HepG2 (cell line): Measurements from ENCODE around the gene TBCD. TPM values are rescaled to one million over a fixed set of nuclear protein-coding genes. Genes with fewer than 3 reads are reported as not detected.
A peak's percentile ranks its signal among the peaks of the same experiment; 100 is the strongest.

Experiments
- ATF7-NPFF ChIP-seq: sonication (generic); formaldehyde crosslinking; IDR thresholded peaks from 2 replicates; pipeline ENCODE4 v1.8.1; 2023; ENCODE audit warnings: mild to moderate bottlenecking, low read depth, missing genetic modification reagents, moderate library complexity
- EHMT2 ChIP-seq: fragments of 200-600 bp; sonication (generic); IDR thresholded peaks from 2 replicates; pipeline ENCODE4 v1.7.0; 2017; ENCODE audit warnings: antibody characterized with exemption, low read depth, low read length, borderline replicate concordance
- IRX3 ChIP-seq: sonication (generic); formaldehyde crosslinking; IDR thresholded peaks from 2 replicates; pipeline ENCODE4 v1.8.1; 2023; ENCODE audit warnings: mild to moderate bottlenecking, low read depth, missing genetic modification reagents, borderline replicate concordance
- KAT8 ChIP-seq: IDR thresholded peaks from 2 replicates; pipeline ENCODE4 v1.6.1; 2016; ENCODE audit warnings: missing genetic modification reagents, missing compliant biosample characterization
- MED13 ChIP-seq: sonication (generic); formaldehyde crosslinking; IDR thresholded peaks from 2 replicates; pipeline ENCODE4 v1.5.0; 2020; ENCODE audit warnings: missing genetic modification reagents
- MTA3 ChIP-seq: sonication (generic); formaldehyde crosslinking; IDR thresholded peaks from 2 replicates; pipeline ENCODE4 v1.4.0; 2020; ENCODE audit warnings: missing genetic modification reagents
- NR2C2 ChIP-seq: sonication (generic); formaldehyde crosslinking; IDR thresholded peaks from 2 replicates; pipeline ENCODE4 v1.4.0; 2020; ENCODE audit warnings: missing genetic modification reagents, mild to moderate bottlenecking, moderate library complexity, borderline replicate concordance
- RARA ChIP-seq: IDR thresholded peaks from 2 replicates; pipeline ENCODE4 v1.6.1; 2016; ENCODE audit warnings: missing genetic modification reagents, missing compliant biosample characterization
- SMAD9 ChIP-seq: sonication (generic); formaldehyde crosslinking; IDR thresholded peaks from 2 replicates; pipeline ENCODE4 v1.5.1; 2020; ENCODE audit warnings: mild to moderate bottlenecking, missing genetic modification reagents
- SNAI1 ChIP-seq: sonication (generic); formaldehyde crosslinking; IDR thresholded peaks from 2 replicates; pipeline ENCODE4 v1.5.0; 2020; ENCODE audit warnings: mild to moderate bottlenecking, missing genetic modification reagents, borderline replicate concordance
- TRIM24 ChIP-seq: sonication (generic); formaldehyde crosslinking; IDR thresholded peaks from 2 replicates; pipeline ENCODE4 v1.8.0; 2022; ENCODE audit warnings: mild to moderate bottlenecking, missing genetic modification reagents
- XRCC5 ChIP-seq: fragments of 200-400 bp; formaldehyde crosslinking; optimal IDR thresholded peaks from 2 replicates; pipeline ENCODE3; 2017; ENCODE audit warnings: mild to moderate bottlenecking, low read length
- YEATS4 ChIP-seq: sonication (generic); formaldehyde crosslinking; IDR thresholded peaks from 2 replicates; pipeline ENCODE4 v1.4.0; 2020; ENCODE audit warnings: missing genetic modification reagents, borderline replicate concordance
- ZFAT ChIP-seq: sonication (generic); formaldehyde crosslinking; conservative IDR thresholded peaks from 2 replicates; pipeline ENCODE4 v1.8.1; 2023; ENCODE audit warnings: missing genetic modification reagents, inconsistent platforms
- ZFY ChIP-seq: sonication (generic); formaldehyde crosslinking; IDR thresholded peaks from 2 replicates; pipeline ENCODE4 v1.4.0; 2020; ENCODE audit warnings: missing genetic modification reagents
- ZNF101 ChIP-seq: sonication (generic); formaldehyde crosslinking; IDR thresholded peaks from 2 replicates; pipeline ENCODE4 v1.4.0; 2020; ENCODE audit warnings: mild to moderate bottlenecking, low read depth, missing genetic modification reagents, borderline replicate concordance
- ZNF460 ChIP-seq: sonication (generic); formaldehyde crosslinking; IDR thresholded peaks from 2 replicates; pipeline ENCODE4 v1.5.1; 2020; ENCODE audit warnings: missing genetic modification reagents, mild to moderate bottlenecking, borderline replicate concordance
- ZNF484 ChIP-seq: sonication (generic); formaldehyde crosslinking; IDR thresholded peaks from 2 replicates; pipeline ENCODE4 v1.5.1; 2020; ENCODE audit warnings: mild to moderate bottlenecking, low read depth, missing genetic modification reagents, borderline replicate concordance
- ZNF563 ChIP-seq: sonication (generic); formaldehyde crosslinking; IDR thresholded peaks from 2 replicates; pipeline ENCODE4 v1.8.0; 2022; ENCODE audit warnings: mild to moderate bottlenecking, moderate library complexity, missing genetic modification reagents
- ZNF644 ChIP-seq: IDR thresholded peaks from 2 replicates; pipeline ENCODE4 v1.6.1; 2016; ENCODE audit warnings: low read depth
- polyA plus RNA-seq, 8 experiments: library from polyadenylated mRNA; depleted of rRNA in 3 of 8; stranded (reverse) in 7 of 8; unstranded in 1 of 8; fragments of >200 nt; fragmentation: Illumina TruSeq in 4 of 8; extraction: Trizol in 4 of 8; gene quantifications; 2 replicates each; pipeline versions ENCODE4 v1.2.1 to v1.2.3, GENCODE V29; 2011 to 2016; ENCODE audit warnings: low read depth in 4 of 8, missing spikeins in 1 of 8, mixed read lengths in 1 of 8; ENCODE audit not compliant: insufficient read depth in 1 of 8
- total RNA-seq, 5 experiments: library from RNA; depleted of rRNA; stranded (reverse); fragments of >200 nt; fragmentation: Illumina TruSeq; extraction: Trizol; gene quantifications; 2 replicates each; pipeline ENCODE4 v1.2.3, GENCODE V29; 2016; ENCODE audit warnings: low read depth in 1 of 5
- TF ChIP-seq, protein P1 (sequence below): sonication (generic); formaldehyde crosslinking; IDR thresholded peaks from 2 replicates; pipeline ENCODE4 v1.4.0; 2020; ENCODE audit warnings: mild to moderate bottlenecking, low read depth, missing genetic modification reagents
- TF ChIP-seq, protein P2 (sequence below): sonication (generic); formaldehyde crosslinking; IDR thresholded peaks from 2 replicates; pipeline ENCODE4 v1.8.0; 2022; ENCODE audit warnings: missing genetic modification reagents, mild to moderate bottlenecking, inconsistent platforms, borderline replicate concordance
- TF ChIP-seq, protein P3 (sequence below): sonication (generic); formaldehyde crosslinking; IDR thresholded peaks from 2 replicates; pipeline ENCODE4 v1.9.0; 2021; ENCODE audit warnings: missing genetic modification reagents, borderline replicate concordance
- TF ChIP-seq, protein P4 (sequence below): IDR thresholded peaks from 2 replicates; pipeline ENCODE4 v1.6.1; 2016

TBCD gene
- total and polyA plus RNA-seq, 2 of the 13 experiments (the other 11 are each of a cell fraction or from before 2014, with no cell fraction given), result 33.9 to 54.8 TPM

DNA sequence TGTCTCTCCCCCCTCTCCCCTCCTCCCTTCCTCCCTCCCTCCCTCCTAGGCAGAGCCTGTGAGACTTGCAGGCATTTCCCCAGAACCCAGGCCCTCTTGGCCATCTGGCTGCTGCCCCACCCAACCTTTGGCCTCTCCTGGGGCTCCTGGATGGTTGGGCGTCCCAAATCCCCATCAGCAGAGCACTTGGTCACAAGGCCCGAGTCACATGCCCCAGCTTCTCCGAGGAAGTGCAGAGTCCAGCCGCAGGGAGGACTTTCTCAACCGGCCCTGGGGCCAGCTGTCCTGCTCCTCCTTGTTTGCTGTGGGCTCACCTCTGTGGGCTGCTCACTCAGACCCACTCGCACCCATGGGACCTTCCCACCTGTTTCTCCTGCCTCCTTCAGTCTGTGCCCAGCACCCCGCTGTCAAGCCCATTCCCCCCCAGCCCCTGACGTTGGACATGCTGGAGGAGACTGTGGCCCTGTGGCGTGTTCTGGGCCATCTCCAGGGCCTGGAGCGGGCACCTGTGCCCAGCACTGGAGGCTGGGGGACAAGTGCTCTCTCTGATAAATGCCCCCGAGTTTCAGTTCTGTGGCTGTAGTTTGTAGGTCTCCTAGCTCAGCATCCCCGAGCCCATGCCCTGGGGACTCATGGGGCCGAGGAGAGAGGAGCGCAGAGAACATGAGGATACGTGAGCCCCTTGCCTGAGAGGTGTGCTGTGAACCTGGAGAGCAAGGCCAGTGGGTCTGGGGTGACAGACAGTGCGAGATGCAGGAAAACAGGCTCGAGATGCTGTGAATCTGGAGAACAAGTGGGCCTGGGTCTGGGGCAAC, 130.2 kb downstream of the TBCD start (continued):
- no peak for TF ChIP-seq TRIM24
- no peak for TF ChIP-seq ATF7-NPFF (CRISPR knock-in tag)
- no peak for TF ChIP-seq IRX3 (CRISPR knock-in tag)
- TF ChIP-seq, protein P1, sequence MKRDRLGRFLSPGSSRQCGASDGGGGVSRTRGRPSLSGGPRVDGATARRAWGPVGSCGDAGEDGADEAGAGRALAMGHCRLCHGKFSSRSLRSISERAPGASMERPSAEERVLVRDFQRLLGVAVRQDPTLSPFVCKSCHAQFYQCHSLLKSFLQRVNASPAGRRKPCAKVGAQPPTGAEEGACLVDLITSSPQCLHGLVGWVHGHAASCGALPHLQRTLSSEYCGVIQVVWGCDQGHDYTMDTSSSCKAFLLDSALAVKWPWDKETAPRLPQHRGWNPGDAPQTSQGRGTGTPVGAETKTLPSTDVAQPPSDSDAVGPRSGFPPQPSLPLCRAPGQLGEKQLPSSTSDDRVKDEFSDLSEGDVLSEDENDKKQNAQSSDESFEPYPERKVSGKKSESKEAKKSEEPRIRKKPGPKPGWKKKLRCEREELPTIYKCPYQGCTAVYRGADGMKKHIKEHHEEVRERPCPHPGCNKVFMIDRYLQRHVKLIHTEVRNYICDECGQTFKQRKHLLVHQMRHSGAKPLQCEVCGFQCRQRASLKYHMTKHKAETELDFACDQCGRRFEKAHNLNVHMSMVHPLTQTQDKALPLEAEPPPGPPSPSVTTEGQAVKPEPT (CRISPR knock-in tag), result no peak
- no peak for TF ChIP-seq ZNF101 (CRISPR knock-in tag)
- TF ChIP-seq, protein P2, sequence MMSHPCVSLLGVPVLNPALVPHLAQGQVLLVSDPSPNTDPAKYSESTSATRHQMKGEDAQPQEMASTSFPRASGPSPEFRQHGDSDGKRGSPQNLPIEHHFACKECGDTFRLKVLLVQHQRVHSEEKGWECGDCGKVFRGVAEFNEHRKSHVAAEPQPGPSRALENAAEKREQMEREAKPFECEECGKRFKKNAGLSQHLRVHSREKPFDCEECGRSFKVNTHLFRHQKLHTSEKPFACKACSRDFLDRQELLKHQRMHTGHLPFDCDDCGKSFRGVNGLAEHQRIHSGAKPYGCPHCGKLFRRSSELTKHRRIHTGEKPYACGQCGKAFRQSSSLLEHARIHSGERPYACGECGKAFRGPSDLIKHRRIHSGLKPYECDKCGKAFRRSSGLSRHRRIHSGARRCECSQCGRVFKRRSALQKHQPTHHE (CRISPR knock-in tag), result no peak
- TF ChIP-seq YEATS4 (CRISPR knock-in tag), result no peak; the same call in 1 of the 2 replicates
- TF ChIP-seq EHMT2, result no peak
- 0 out of 2 replicates have a peak, but pooled peaks have one; percentile 19 for TF ChIP-seq ZNF644 (CRISPR knock-in tag)
- no peak for TF ChIP-seq ZNF460 (CRISPR knock-in tag)
- TF ChIP-seq MED13, result no peak
- no peak for TF ChIP-seq MTA3
- peak; percentile 49 for TF ChIP-seq XRCC5
- no peak for TF ChIP-seq ZNF563
- TF ChIP-seq KAT8 (CRISPR knock-in tag), result peak; percentile 68
- TF ChIP-seq, protein P3, sequence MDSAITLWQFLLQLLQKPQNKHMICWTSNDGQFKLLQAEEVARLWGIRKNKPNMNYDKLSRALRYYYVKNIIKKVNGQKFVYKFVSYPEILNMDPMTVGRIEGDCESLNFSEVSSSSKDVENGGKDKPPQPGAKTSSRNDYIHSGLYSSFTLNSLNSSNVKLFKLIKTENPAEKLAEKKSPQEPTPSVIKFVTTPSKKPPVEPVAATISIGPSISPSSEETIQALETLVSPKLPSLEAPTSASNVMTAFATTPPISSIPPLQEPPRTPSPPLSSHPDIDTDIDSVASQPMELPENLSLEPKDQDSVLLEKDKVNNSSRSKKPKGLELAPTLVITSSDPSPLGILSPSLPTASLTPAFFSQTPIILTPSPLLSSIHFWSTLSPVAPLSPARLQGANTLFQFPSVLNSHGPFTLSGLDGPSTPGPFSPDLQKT (CRISPR knock-in tag), result no peak
- no peak for TF ChIP-seq ZNF484 (CRISPR knock-in tag)
- no peak for TF ChIP-seq SMAD9 (CRISPR knock-in tag)
- peak; percentile 48; the same call in 1 of the 2 replicates for TF ChIP-seq NR2C2 (CRISPR knock-in tag)
- TF ChIP-seq, protein P4, sequence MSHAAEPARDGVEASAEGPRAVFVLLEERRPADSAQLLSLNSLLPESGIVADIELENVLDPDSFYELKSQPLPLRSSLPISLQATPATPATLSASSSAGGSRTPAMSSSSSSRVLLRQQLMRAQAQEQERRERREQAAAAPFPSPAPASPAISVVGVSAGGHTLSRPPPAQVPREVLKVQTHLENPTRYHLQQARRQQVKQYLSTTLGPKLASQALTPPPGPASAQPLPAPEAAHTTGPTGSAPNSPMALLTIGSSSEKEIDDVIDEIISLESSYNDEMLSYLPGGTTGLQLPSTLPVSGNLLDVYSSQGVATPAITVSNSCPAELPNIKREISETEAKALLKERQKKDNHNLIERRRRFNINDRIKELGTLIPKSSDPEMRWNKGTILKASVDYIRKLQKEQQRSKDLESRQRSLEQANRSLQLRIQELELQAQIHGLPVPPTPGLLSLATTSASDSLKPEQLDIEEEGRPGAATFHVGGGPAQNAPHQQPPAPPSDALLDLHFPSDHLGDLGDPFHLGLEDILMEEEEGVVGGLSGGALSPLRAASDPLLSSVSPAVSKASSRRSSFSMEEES (CRISPR knock-in tag), result peak; percentile 99
- TF ChIP-seq SNAI1, result no peak
- no peak for TF ChIP-seq ZFAT
- peak; percentile 60; the same call in 1 of the 2 replicates for TF ChIP-seq ZFY (CRISPR knock-in tag)
- 0 out of 2 replicates have a peak, but pooled peaks have one; percentile 17 for TF ChIP-seq RARA (CRISPR knock-in tag)
